NCI-H460 (cell line): ENCODE data around the gene RUNX2. TPM values are rescaled to one million over a fixed set of nuclear protein-coding genes. Genes with fewer than 3 reads are reported as not detected.
"Not testable (repeated sequence)": the region's sequence is repeated elsewhere in the genome, so short reads cannot be mapped to it uniquely, and the experiment has no call there.

Experiments
- DNase-seq: peaks from one replicate; pipeline ENCODE4 v3.0.0-alpha.2; 2016; ENCODE audit warnings: low read depth; ENCODE audit errors: extremely low read depth
- total RNA-seq: library from RNA; depleted of rRNA; stranded (reverse); fragments of >200 nt; shearing (Covaris generic); gene quantifications from 2 replicates; pipeline ENCODE4 v1.2.3, GENCODE V29; 2014

Gene RUNX2
- total RNA-seq, 1 experiment from 2014 or later = 0.10 TPM

GRCh38 chr6:45450132-45450531, 122.0 kb downstream of the RUNX2 start:
- DNase-seq = no peak

GRCh38 chr6:45450831-45451230, 122.7 kb downstream of the RUNX2 start:
- no peak for DNase-seq

- no peak for DNase-seq
Measured at GRCh38 chr6:45454008-45454911, 126.1 kb downstream of the RUNX2 start.

- no peak for DNase-seq
Measured at GRCh38 chr6:45455408-45455807, 127.3 kb downstream of the RUNX2 start.

GRCh38 chr6:45457141-45457540, 129.0 kb downstream of the RUNX2 start:
- DNase-seq = no peak

- no peak for DNase-seq
Measured at GRCh38 chr6:45458672-45459071, 130.5 kb downstream of the RUNX2 start.

GRCh38 chr6:45460166-45460565, 132.0 kb downstream of the RUNX2 start:
- no peak for DNase-seq

GRCh38 chr6:45461486-45461885, 133.4 kb downstream of the RUNX2 start:
- no peak for DNase-seq

- DNase-seq = no peak
Measured at GRCh38 chr6:45462190-45463134, 134.3 kb downstream of the RUNX2 start.

- no peak for DNase-seq
Measured at GRCh38 chr6:45464685-45465084, 136.6 kb downstream of the RUNX2 start.

- DNase-seq = no peak
Measured at GRCh38 chr6:45466686-45467085, 138.6 kb downstream of the RUNX2 start.

GRCh38 chr6:45467417-45467816, 139.3 kb downstream of the RUNX2 start:
- not testable (repeated sequence) for DNase-seq

- no peak for DNase-seq
Measured at GRCh38 chr6:45467853-45468252, 139.7 kb downstream of the RUNX2 start.

- DNase-seq = no peak
Measured at GRCh38 chr6:45469663-45470062, 141.5 kb downstream of the RUNX2 start.

- no peak for DNase-seq
Measured at GRCh38 chr6:45470131-45470738, 142.1 kb downstream of the RUNX2 start.

- DNase-seq = no peak
Measured at GRCh38 chr6:45472382-45472781, 144.3 kb downstream of the RUNX2 start.

- no peak for DNase-seq
Measured at GRCh38 chr6:45473121-45473993, 145.2 kb downstream of the RUNX2 start.

GRCh38 chr6:45474376-45474775, 146.2 kb downstream of the RUNX2 start:
- DNase-seq = no peak

GRCh38 chr6:45476341-45476740, 148.2 kb downstream of the RUNX2 start:
- no peak for DNase-seq

- DNase-seq = no peak
Measured at GRCh38 chr6:45477278-45477677, 149.1 kb downstream of the RUNX2 start.
